D341Med (cell line): Measurements from ENCODE around the gene SUSD6.
"Not testable (repeated sequence)": the region's sequence is repeated elsewhere in the genome, so short reads cannot be mapped to it uniquely, and the experiment has no call there.

Source experiments
- DNase-seq: peaks from one replicate; pipeline ENCODE4 v3.0.0; 2012; ENCODE audit warnings: low spot score

Gene SUSD6

DNA sequence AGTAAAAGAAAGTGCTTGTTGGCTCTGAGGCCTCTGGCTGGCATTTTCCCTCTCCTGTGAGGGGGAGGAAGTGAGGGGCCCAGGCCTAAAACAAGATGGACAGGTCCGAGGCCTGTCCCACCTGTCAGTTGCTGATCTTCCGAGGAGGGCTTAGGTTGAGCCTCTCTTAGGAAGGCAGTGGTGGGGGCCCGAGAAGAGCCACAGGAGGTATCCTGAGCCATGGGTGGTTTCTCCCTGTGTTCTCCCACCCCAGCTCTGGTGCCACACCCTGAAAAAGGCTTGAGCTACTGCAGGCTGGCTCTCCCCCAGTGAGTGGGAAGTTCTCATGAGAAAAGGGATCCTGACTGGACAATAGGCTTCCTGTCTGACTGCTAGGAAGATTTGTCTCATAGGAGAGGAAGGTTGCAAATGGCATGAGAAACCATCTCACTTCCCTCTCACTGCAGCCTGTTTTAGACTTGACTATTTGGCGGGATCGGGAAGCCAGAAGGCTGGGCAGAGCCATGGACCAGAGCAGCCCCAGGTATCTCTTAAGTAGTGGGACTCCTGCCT lies 83.4 kb downstream of the SUSD6 start:
- DNase-seq: no peak

DNA sequence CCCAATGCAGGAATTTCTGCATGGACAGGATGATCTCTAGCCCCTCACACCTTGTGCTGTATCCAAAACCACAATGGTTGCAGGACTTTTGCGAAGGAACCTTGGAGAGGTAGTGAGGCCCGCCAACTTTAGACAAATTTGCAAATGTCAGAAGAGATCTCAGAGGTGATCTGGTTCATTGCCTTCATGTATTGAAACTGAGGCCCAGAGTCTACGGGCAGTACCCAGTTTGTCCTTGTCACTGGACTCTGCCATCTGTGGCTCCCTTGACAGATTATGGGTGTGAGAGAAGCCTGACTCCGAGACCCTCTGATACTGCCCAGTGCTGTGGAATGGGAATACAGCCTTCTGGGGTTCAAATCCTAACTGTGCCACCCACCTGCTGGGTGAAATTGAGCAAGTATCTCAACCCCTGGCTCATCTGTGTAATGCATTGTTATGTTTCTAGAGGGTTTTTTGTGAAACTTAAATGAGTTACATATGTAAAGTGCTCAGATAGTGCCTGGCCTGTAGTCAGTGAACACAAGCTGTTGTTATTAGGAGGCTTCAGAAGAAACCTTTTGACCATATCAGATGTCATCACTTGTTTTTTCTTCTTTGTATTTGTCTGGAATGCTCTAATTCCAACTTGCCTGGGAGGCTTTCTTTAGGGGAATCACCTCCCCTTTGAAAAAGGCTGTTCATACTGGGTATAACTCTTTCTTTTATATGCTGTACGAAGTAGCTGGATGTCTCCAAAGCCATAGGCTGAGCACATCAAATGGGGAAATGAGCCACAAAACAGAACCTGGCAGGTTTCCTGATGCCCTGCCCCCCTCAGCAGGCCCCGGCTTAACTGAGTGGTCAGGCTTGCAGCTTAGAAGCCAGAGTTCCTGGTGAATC lies 84.2 kb downstream of the SUSD6 start:
- no peak for DNase-seq

DNA sequence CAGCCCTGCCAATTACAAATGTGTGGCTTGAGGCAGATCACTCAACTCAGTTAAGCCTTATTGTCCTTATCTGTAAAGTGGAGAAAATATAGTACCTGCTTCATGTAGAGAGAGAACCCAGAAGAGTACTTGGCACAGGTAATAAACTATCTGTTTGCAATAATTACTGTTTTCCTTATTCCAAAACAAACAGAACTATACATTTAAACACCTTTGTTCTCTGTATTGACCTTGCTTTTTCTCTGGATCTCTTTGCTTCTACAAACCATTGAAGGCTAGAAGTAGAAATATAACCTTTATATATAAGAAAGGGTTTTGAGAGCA lies 84.8 kb downstream of the SUSD6 start:
- no peak for DNase-seq

- DNase-seq: no peak
These were observed 85.5 kb downstream of the SUSD6 start for GRCh38 chr14:69696633-69697557.

DNA sequence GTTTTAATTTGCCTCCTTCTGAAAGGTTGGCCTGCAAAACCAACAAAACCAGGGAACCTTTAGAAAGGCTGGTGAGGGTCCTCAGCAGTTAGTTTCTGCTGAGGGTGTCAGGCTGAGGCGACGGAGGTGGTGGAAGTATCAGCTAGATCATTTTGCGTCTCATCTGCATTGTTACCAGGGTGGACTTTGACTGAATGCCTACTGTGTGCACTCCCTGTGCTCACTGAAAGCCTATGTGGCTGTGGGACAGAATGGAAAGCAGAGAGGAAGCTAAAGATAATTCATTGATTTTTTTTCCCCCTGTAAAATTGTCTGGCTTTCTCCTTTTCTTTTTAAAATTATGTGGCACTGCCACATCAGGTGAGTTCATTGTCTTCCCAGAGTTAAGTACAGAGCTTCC lies 87.2 kb downstream of the SUSD6 start:
- DNase-seq: no peak

DNA sequence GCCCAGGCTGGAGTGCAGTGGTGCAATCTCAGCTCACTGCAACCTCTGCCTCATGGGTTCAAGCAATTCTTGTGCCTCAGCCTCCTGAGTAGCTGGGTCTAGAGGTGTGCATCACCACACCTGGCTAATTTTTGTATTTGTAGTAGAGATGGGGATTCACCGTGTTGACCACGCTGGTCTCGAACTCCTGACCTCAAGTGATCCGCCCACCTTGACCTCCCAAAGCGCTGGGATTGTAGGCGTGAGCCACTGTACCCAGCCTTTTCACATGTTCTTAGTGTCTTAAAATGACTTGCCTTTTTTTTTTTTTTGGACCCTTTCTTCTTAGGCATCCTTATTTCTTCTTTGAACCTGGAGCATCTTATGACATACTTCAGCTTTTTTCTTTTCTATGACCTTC lies 87.8 kb downstream of the SUSD6 start:
- not testable (repeated sequence) for DNase-seq

DNA sequence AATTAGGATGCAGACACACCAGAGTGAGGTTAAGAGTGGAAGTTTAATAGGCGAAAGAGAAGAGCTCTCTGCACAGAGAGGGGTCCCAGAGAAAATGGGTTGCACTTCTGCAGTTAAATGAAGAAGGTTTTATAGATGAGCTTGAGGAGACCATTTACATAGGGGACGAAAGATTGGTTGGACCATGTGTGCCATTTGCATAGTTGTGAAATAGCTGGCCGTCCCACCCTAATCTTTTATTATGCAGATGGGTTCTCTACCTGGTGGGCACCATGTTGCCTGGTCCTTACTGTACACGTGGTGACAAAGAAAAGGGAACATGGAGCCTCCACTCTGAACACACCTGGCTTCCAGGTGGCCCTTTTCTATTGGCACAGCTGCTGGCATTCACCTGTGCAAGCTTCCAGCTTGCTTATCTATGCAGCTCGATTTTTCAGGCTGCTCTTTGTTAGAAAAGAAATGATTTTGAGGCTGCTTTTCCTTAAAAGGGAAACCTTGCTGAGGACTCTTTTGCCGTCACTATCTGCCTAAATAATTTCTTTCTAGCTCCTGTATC lies 88.4 kb downstream of the SUSD6 start:
- DNase-seq: no peak

GRCh38 chr14:69700575-69700974 lies 89.2 kb downstream of the SUSD6 start:
- DNase-seq: no peak

DNA sequence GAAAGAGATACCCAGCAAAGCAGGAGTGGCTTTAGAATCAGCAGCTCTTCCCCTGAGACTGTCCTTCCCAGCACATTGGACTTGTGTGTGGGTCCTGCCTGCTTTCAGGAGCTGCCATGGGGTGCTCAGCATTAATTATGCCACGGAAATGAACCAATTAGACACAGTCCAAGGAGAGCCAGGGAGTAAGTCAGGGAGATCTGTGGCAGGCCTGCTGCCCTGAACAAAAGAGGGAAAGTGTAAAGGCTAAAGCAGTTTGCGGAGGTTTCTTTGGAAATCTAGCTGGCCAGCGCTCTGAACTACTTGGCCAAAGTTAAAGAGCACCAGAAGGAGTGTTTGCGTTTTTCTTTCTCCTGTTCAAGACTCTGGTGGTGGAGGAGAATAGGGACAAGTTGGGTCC lies 89.9 kb downstream of the SUSD6 start:
- DNase-seq: no peak

- no peak for DNase-seq
These were observed 90.5 kb downstream of the SUSD6 start for GRCh38 chr14:69701857-69702256.

DNA sequence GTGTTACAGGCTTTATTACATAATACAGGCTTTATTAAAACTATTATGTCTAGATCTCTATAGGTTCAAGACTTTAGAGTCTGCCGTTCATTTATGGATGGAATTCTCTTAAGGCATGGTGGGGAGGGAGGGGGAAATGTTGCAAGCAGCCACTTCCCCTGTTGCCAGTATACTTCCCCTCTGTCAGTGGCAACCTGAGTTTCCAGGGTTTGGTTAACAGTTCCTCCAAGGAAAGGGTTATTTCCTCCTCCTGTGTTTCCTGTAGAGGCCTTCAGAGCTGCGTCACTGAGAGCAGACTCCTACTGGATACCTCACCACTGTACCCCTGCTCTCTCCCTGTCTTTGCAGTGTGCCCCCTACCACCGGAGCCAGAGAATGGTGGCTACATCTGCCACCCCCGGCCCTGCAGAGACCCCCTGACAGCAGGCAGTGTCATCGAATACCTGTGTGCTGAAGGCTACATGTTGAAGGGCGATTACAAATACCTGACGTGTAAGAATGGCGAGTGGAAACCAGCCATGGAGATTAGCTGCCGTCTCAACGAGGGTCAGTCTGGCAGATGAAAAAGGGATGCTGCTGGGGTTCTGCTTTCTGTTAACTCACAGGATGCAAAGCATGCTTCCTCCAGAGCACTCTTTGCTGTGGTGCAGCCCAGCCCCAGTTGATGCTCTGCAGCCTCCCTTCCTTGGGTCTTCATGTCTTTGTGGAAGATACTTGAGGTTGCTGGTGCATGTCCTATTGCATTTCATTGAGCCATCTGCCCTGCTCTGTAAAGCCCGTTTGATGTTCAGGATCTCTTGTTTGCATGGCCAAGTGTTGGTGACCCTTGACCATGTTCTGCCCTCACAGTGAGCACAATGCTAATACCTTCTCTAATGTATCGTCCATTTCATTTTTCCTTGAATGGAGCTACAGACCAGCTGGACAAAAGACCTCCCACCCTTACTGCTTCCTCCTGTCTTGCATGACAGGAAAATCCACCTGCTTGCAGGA lies 91.9 kb downstream of the SUSD6 start:
- no peak for DNase-seq

DNA sequence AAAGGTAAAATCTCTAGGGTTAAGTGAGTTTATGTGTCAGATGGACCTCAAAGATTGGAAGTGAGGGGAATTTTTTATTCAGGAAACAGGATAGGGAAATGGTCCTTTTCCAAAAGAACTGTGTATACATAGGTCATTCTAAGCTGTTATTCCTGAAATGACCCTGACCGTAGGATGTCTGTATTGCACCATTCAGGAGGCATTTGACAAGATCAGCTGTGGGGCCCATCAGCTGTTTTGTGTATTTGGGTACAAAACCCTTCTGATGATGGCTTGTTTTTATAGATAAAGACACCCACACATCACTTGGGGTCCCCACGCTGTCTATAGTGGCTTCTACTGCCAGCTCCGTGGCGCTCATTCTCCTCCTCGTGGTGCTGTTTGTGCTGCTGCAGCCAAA lies 92.9 kb downstream of the SUSD6 start:
- no peak for DNase-seq

GRCh38 chr14:69705706-69706105 lies 94.3 kb downstream of the SUSD6 start:
- DNase-seq: no peak

DNA sequence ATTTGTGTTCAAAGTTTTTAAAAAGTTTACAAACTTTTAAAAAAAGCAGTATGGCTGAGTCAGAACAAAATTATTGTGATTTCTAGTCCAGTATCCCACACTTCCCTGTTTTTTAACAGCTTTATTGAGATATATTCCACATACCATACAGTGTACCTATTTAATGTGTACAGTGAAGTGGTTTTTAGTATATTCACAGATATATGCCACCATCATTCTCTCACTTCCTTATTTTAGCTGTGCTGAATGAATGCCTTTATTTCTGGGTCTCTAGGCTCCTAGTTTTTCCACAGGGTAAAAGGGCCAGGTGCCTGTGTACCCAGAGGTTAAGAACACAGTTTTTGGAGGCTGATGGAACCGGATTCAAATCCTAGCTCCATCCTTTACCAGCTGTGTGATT lies 96.7 kb downstream of the SUSD6 start:
- no peak for DNase-seq

DNA sequence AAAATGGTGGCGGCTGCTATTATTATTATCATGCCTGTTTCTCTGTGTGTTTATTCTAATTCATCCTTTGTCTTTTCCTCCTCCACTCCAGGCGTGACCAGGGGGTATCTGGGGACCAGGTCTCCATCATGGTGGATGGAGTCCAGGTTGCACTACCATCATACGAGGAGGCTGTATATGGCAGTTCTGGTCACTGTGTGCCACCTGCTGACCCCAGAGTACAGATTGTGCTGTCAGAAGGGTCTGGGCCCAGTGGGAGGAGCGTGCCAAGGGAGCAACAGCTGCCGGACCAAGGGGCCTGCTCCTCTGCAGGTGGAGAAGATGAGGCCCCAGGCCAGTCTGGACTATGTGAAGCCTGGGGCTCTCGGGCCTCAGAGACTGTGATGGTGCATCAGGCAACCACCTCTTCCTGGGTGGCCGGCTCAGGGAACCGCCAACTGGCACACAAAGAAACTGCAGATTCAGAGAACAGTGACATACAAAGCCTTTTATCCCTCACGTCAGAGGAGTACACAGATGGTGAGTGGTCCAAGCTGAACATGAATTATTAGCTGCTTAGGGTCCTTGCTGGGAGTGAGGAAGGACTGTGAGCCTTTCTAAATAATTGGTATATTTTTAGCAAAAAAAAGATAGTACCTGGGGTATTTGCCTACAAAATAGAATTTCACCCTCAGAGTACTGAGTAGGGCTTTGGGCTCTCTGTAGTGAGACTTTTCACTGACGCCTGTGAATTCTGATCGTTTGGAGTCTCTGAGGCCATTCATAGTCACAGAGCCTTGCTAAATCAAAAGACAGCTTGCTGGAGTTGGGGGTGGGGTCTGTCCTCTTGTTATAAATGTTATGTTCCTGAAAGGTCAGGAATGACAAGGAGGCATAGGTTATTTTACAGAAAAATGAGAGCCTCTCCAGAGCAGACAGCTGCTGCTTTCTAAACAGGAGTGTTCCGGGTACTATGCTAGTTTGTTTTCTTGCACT lies 97.5 kb downstream of the SUSD6 start:
- peak; percentile 83 for DNase-seq

DNA sequence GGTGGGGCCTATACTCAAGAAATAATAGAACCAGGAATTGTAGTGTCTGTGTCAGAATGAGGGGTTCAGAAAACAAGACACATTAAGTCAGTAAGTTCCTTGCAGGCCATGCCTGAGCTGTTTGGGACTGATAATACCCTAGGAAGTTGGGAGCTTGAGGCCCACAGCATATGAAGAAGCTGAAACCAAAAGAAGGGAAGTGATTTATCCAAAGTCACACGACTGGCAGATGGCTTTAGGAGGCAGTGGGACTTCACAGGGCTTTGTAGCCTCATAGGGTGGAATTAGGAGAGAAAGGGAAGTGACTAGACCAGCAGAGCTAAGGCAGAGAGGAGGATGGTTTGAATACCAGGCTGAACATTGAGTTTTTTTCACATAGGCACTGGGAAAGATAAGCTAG lies 99.0 kb downstream of the SUSD6 start:
- DNase-seq: no peak

- peak; percentile 86 for DNase-seq
These were observed 99.7 kb downstream of the SUSD6 start for GRCh38 chr14:69711065-69711464.

GRCh38 chr14:69711477-69711876 lies 100.1 kb downstream of the SUSD6 start:
- no peak for DNase-seq

GRCh38 chr14:69711881-69712560 lies 100.6 kb downstream of the SUSD6 start:
- no peak for DNase-seq
